Prostate gland (tissue), 2 donors: Measurements from ENCODE around the gene KRT33B.

ENCODE experiments used
- POLR2AphosphoS5 ChIP-seq: sonication (generic); formaldehyde crosslinking; IDR thresholded peaks from one replicate; pipeline ENCODE4 v1.6.1; 2017; ENCODE audit warnings: antibody characterized with exemption
- TF ChIP-seq, protein P1 (sequence below), 4 experiments: fragments of 200-600 bp in 2 of 4; fragments of 450-650 bp in 2 of 4; sonication (generic) in 2 of 4; IDR thresholded peaks; 1 replicate in 3 of 4; 2 replicates in 1 of 4; pipeline ENCODE4 v1.5.1; 2016 to 2019; ENCODE audit warnings: antibody characterized with exemption in 4 of 4, mild to moderate bottlenecking in 2 of 4, moderate library complexity in 2 of 4

GRCh38 chr17:41393826-41394225, 24.2 kb upstream of the KRT33B start:
- TF ChIP-seq, protein P1, sequence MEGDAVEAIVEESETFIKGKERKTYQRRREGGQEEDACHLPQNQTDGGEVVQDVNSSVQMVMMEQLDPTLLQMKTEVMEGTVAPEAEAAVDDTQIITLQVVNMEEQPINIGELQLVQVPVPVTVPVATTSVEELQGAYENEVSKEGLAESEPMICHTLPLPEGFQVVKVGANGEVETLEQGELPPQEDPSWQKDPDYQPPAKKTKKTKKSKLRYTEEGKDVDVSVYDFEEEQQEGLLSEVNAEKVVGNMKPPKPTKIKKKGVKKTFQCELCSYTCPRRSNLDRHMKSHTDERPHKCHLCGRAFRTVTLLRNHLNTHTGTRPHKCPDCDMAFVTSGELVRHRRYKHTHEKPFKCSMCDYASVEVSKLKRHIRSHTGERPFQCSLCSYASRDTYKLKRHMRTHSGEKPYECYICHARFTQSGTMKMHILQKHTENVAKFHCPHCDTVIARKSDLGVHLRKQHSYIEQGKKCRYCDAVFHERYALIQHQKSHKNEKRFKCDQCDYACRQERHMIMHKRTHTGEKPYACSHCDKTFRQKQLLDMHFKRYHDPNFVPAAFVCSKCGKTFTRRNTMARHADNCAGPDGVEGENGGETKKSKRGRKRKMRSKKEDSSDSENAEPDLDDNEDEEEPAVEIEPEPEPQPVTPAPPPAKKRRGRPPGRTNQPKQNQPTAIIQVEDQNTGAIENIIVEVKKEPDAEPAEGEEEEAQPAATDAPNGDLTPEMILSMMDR (IDR thresholded peaks at IDR 0.05): no peak
- no peak for TF ChIP-seq POLR2AphosphoS5
